Stomach smooth muscle (tissue), 2 donors: Measurements from ENCODE around the gene FANCC.

ENCODE experiments used
- H3K27ac ChIP-seq: one replicate; pipeline ENCODE4 v1.7.0; 2013; ENCODE audit warnings: mild to moderate bottlenecking, low read length, inconsistent platforms
- H3K27me3 ChIP-seq, 2 donors: one replicate each; pipeline ENCODE4 v1.7.0; 2013; ENCODE audit warnings: low read length in 2 of 2; ENCODE audit not compliant: insufficient read depth in 2 of 2, control insufficient read depth in 1 of 2
- H3K36me3 ChIP-seq, 2 donors: one replicate each; pipeline ENCODE4 v1.7.0; 2013; ENCODE audit warnings: low read length in 2 of 2; ENCODE audit not compliant: control insufficient read depth in 2 of 2, insufficient read depth in 2 of 2
- H3K4me1 ChIP-seq: one replicate; pipeline ENCODE4 v1.7.0; 2013; ENCODE audit warnings: low read length; ENCODE audit not compliant: control insufficient read depth, insufficient read depth
- H3K4me3 ChIP-seq, 2 donors: one replicate each; pipeline ENCODE4 v1.7.0; 2013; ENCODE audit warnings: low read length in 2 of 2
- H3K9ac ChIP-seq, 2 donors: one replicate each; pipeline ENCODE4 v1.7.0; 2013; ENCODE audit warnings: low read length in 2 of 2, mild to moderate bottlenecking in 1 of 2
- H3K9me3 ChIP-seq, 2 donors: one replicate each; pipeline ENCODE4 v1.7.0; 2013; ENCODE audit warnings: low read length in 2 of 2; ENCODE audit not compliant: control insufficient read depth in 2 of 2
- donor health status: healthy.
- donor health status: Pancreatic carcinoma.

Gene FANCC

DNA sequence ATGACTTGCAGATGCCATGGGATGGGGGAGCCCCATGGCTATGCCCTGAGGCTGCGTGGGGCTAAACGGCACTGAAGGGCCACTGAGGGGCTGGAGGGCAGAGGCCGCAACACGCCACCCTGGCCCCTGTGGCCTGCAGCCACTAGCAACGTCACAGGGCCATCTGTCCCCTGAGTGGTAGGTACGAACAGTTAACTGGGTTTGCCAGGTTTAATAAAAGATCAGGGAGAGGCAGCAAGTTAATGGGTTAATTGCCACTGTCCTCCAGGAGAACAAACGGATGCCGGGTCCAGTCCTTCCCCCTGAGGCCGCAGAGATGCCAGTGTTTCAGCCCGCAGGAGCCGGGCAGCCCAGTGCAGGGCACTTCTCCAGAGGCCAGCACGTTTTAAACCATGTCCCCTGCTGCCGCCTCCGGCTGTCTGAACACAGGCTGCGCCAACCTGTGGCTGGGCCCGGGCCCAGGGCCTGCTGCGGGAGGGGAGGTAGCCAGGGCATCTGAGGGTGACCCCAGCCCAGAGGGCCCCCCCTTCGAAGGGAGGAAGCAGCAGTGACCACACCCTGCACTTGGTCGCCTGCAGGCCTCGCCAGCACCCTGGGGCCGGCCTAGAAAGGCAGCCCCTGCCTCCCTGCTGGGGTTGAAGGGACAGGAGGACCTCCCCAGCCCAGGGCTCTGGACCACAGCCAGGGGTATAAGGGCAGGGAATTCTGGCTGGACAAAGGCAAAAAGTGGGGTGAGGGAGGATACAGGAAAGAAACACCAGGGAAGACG is 227.3 kb downstream of the FANCC start:
- Histone ChIP-seq H3K4me3 (peak overlapping the region in 1 of 2 donors; percentile 15), H3K36me3 (peaks cover 27 to 32% of the 10 kb centered on the region in 2 donors), H3K9me3 (no peaks in the 10 kb centered on the region), H3K4me1 (peaks cover 91% of the 10 kb centered on the region), H3K27ac (peak overlapping the region; percentile 77), H3K9ac (peak overlapping the region in 1 of 2 donors; percentile 55), H3K27me3 (no peaks in the 10 kb centered on the region)

DNA sequence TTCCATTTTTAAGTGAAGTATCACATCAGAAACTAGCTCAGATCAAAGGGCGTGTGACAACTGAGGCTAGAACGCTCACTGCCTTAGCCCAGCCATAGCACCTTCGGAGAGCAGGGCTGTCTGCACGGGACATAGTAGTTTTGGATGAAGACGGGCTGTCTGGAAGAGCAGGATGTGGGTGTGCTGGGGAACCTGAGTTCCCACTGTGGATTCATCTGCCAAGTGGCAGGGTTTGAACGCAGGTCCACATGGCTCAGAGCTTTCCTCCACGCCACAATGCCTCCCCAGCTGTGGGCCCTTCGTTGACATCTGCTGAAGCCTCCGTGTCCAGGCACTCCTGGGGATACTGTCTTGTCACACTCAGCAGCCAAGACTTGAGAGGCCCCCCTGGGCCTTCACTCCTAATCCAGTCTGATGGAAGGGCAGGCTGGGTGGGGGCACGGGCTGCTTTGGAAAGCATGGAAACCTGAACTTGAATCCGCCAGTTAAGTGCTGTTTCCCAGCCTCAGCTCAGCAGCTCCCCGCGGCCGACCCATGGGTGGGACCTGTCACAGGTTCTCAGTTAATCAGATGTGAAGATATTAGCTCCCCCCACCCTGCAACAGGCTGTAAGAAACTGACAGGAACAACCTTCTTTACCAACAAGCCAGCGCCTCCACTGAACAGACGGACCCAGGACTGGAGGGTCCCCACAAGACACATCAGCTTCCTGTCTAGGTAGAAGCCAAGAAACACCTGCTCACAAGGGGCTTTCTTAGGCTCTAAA is 228.1 kb downstream of the FANCC start:
- Histone ChIP-seq H3K9me3 (no peaks in the 10 kb centered on the region), H3K36me3 (peaks cover 30 to 34% of the 10 kb centered on the region in 2 donors), H3K27me3 (no peaks in the 10 kb centered on the region), H3K4me1 (peaks cover 91% of the 10 kb centered on the region), H3K4me3 (peak overlapping the region in 1 of 2 donors; percentile 15), H3K27ac (peak overlapping the region; percentile 77), H3K9ac (peak overlapping the region in 1 of 2 donors; percentile 55)

DNA sequence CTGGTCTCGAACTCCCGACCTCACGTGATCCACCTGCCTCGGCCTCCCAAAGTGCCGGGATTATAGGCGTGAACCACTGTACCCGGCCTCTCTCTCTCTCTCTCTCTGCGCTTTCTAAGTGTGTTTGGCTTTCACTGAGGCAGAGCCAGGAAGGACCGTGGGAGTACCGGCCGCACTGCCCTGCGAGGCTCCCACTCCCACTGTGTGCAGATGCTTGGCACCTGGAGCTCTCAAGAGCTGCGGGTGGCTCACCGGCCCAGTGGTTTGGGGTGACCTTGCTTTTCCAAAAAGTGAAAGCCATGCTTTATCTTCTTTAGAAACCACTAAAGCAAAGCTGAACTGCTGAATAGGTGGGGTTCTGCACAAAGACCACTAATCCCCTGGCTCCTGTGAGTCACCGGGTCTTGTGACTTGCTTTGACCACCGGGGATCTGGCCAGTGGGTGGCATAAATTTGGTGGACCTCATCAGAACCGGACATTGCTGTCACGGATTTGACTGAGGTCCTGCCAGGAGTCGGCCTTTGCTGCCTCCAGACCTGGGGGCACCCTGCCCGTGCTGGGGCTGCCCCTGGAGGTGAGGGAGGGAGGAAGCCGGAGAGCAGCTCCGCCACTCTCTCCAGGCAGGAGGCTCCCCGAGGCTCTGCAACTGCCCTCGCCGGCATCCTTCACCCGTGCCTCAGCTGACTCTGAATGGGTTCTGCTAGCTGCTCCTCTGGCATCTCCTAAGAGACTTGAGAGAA is 228.9 kb downstream of the FANCC start:
- H3K9me3 ChIP-seq = no peaks in the 10 kb centered on the region
- no peaks in the 10 kb centered on the region for H3K27me3 ChIP-seq
- H3K9ac ChIP-seq = no peak overlapping the region
- H3K4me3 ChIP-seq = no peak overlapping the region
- H3K27ac ChIP-seq = peak overlapping the region; percentile 77
- peaks cover 91% of the 10 kb centered on the region for H3K4me1 ChIP-seq
- H3K36me3 ChIP-seq = peaks cover 26 to 34% of the 10 kb centered on the region in 2 donors

DNA sequence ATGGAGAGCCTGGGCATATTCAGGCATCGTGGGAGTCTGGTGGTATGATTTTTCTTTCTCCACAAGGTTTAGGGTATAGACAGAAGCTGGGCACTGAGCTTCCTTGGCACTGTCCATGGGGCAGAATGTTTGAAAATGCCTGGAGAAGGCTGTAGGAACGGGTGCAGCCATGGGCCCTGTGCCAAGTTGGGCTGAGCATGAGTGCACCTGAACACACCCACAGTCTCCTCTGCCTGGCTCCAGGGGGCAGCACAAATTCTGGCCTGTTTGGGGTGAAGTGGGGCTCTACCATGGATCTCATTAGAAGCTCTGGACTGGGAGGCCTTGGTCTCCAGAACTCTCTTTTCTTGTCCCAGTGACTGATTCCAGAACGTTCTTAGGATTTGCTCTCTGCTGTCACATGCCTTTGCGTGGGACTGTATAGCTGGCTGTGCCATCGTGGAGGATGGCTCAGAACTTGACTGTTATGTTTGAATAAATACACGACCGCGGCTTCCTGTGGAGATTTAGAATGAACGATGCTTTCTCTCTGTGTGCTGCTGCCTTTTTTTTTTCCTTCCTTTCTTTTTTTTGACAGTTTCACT is 229.8 kb downstream of the FANCC start:
- Histone ChIP-seq H3K27ac (peak overlapping the region; percentile 77), H3K9ac (no peak overlapping the region), H3K4me1 (peaks cover 95% of the 10 kb centered on the region), H3K36me3 (peaks cover 34 to 43% of the 10 kb centered on the region in 2 donors), H3K4me3 (no peak overlapping the region), H3K27me3 (no peaks in the 10 kb centered on the region), H3K9me3 (no peaks in the 10 kb centered on the region)

DNA sequence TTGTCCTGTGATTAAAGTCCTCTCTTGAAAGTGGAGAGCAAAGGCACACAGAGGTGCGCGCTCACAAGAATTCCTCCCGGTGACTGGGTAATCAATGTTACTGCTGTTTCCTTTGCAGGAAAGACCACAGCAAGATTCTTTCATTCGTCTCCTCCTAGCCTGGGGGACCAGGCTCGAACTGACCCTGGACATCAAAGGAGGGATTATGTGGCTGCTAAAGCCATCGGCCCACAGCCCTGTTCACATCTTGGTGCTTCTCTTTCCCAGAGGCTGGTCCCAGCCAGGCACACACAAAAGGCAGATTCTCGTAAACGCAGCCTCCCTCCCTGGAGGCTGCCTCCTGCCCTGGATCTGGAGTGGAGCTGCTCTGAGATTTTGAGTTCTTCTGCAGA is 230.9 kb downstream of the FANCC start:
- Histone ChIP-seq H3K27ac (peak overlapping the region; percentile 84), H3K27me3 (no peaks in the 10 kb centered on the region), H3K4me1 (peaks cover 95% of the 10 kb centered on the region), H3K9ac (peak overlapping the region in 1 of 2 donors; percentile 7), H3K4me3 (peak overlapping the region in 1 of 2 donors; percentile 35), H3K9me3 (no peaks in the 10 kb centered on the region), H3K36me3 (peaks cover 42 to 54% of the 10 kb centered on the region in 2 donors)

DNA sequence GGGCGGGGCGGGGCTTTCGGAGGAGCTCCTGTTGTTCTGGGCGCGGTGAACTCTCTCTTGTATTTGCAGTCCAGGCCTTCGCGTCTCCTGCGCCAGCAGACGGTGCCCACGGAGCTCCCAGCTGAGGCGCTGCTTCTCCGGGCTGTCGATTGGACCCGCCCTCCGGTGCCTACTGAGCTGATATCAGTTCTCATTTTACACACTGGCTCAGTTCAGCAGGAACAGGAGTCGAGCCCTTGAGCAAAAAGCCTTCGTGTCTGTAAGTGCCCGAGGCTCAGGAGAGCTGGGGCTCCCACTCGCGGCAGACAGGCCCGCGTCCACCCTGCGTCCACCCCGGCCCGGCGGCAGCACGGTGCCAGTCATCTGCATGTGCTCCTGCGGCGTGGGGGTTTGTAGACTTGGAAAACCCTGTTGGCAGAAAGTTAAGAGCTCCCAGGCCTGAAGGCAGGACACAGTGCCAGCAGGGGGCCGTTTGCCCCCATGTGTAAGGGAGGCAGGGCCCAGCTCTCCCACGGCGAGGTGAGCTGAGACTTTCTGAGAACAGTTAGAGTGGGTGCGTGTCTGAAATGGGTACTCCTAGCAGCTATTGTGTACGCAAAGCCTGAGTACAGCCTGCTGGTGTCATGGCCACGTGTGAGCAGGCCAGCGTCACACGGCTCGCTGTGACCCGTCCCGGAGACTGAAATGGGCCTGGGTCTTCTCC is 231.5 kb downstream of the FANCC start:
- Histone ChIP-seq H3K27me3 (no peaks in the 10 kb centered on the region), H3K4me1 (peaks cover 95% of the 10 kb centered on the region), H3K9me3 (no peaks in the 10 kb centered on the region), H3K27ac (peak overlapping the region; percentile 84), H3K9ac (peak overlapping the region in 1 of 2 donors; percentile 13), H3K4me3 (peak overlapping the region in 1 of 2 donors; percentile 35), H3K36me3 (peaks cover 45 to 60% of the 10 kb centered on the region in 2 donors)

DNA sequence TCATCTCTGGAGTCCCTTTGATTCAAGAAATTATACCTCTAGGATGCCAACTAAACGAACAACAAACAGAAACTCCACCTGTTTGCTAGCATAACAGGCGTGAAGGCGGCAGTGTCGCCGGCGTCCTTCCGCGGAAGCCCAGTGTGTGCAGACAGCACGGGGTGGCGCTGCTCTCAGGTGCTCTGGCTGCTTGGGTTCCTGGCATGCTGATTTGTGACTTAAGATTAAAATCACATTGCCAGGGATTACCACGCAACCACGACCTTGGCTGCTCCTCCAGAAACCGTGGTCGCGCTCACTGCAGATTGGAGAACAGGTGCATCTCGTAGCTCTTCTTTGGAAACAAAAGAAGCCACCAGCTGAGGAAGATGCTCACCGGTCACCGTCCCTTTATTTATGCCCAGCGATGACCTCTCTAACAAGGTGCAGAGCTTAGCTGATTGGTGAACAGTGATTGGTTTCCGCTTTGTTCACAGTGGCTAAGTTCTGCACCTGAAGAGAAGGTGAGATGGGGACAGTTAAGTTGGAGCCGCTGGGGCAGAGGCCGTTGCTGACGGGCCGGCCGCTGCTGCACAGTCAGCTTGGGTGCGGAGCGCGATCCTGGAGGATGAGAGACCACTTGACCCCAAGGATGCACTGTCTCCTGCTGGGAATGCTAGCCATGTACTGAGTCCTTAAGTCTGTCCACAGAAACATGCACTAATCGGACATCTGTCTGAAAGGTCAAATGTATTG is 232.3 kb downstream of the FANCC start:
- Histone ChIP-seq H3K4me3 (peak overlapping the region in 1 of 2 donors; percentile 52), H3K4me1 (peaks cover 95% of the 10 kb centered on the region), H3K9me3 (no peaks in the 10 kb centered on the region), H3K27ac (peak overlapping the region; percentile 84), H3K9ac (no peak overlapping the region), H3K36me3 (peaks cover 49 to 66% of the 10 kb centered on the region in 2 donors), H3K27me3 (no peaks in the 10 kb centered on the region)

DNA sequence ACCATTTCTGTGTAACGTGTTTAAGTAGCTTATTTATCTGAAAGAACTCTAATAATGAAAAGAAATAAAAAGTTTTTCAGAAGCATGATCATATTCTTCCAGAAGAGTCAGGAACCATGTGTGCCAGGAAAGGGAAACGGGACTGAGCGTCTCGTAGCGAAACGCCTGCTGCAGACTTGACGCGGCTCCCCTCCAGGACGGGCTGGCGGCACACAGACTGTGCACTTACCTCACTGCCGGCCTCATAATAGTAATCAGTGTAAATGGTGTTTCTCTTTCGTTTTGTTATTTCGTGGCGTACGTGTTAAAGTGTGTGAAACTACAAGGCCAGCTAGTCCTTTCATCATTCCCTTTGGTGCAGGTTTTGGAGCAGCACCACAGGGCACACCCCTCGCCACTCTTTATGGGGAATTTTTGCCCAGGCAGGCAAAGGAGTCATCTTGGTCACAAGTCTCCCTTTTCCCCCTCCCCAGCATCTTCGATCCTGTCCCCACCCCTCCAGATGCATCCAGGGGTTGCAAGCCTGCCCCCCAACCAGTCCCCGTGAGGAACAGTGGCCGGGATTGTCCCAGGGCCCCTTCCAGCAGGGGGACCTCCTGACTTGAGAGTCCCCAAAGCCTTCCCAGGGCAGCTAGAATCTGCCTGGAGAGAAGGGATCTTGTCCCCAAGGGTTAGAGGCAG is 233.1 kb downstream of the FANCC start:
- Histone ChIP-seq H3K4me1 (peaks cover 93% of the 10 kb centered on the region), H3K27me3 (no peaks in the 10 kb centered on the region), H3K36me3 (peaks cover 47 to 61% of the 10 kb centered on the region in 2 donors), H3K4me3 (peak overlapping the region in 1 of 2 donors; percentile 52), H3K27ac (peak overlapping the region; percentile 84), H3K9me3 (no peaks in the 10 kb centered on the region), H3K9ac (peak overlapping the region in 1 of 2 donors; percentile 21)

DNA sequence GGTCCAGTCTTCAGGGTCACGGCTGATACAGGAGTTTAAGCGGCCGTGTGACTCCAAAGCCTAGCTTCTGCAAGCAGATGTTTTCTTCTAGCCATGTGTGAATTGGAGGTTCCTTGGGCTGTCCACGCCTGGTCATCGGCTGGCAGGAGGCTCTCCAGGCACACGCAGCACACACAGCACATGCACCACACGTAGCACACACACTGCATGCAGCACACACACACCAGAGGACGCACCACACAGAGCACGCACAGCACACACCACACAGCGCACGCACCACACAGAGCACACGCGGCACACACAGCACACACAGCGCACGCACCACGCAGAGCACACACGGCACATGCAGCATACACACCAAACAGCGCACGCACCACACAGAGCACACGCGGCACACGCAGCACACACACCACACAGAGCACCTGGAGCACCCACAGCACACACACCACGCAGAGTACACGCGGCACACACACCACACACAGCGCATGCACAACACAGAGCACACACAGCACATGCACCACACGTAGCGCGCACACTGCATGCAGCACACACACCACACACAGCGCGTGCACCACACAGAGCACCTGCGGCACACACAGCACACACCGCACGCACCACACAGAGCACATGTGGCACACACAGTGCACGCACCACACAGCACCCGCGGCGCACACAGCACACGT is 234.3 kb downstream of the FANCC start:
- Histone ChIP-seq H3K4me3 (peak overlapping the region in 1 of 2 donors; percentile 40), H3K4me1 (peaks cover 93% of the 10 kb centered on the region), H3K27ac (peak overlapping the region; percentile 84)

More for the DNA sequence above, 234.3 kb downstream of the FANCC start:
- H3K36me3 ChIP-seq = peaks cover 49 to 59% of the 10 kb centered on the region in 2 donors
- no peak overlapping the region for H3K9ac ChIP-seq
- H3K9me3 ChIP-seq = no peaks in the 10 kb centered on the region
- H3K27me3 ChIP-seq = no peaks in the 10 kb centered on the region
